GM19239 (cell line): ENCODE results near the gene ADORA3.

ENCODE experiments used
- DNase-seq: peaks from one replicate; pipeline ENCODE4 v3.0.0; 2011; ENCODE audit warnings: low spot score; ENCODE audit not compliant: insufficient read length
- FAIRE-seq: peaks from 2 replicates; lab custom pipeline; 2011; peaks lifted over from hg19 to GRCh38; lab: Jason Lieb, UNC

ADORA3 gene

DNA sequence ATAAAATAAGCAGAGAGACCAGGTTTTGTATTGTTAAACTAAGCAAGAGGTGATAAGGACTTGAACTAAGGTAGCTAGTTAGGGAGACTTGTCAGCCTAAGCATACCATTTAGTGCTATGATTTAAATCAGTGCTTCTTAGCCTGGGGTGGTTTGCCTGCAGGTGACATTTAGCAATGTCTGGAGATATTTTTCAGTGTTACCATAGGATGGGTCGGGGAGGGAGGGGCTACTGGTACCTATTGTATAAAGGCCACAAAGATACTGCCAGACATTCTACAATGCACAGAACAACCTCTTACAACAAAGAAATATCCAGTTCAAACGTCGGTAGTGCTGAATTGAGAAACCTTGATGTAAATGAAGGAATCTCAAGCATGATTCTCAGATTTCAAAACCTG is 50.9 kb downstream of the ADORA3 start:
- no peak for DNase-seq
- FAIRE-seq = no peak

DNA sequence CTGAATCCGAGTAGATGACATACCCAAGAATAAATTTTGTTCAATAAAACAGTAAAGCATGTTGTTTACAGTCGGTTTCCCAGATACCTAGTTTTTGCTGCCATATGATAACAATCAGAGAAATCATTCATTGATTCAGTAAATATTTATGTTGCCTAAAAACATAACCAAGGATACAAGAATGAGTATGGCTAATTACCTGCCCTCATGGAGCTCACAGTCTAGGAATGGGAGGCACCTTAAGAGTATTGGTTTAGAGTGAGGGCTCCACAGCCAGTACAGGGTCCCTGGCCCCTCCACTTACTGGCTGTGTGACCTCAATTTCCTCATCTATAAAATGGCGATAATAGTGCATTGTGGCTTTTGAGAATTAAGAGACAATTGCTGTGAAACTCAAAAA is 53.2 kb downstream of the ADORA3 start:
- no peak for DNase-seq
- FAIRE-seq = no peak

DNA sequence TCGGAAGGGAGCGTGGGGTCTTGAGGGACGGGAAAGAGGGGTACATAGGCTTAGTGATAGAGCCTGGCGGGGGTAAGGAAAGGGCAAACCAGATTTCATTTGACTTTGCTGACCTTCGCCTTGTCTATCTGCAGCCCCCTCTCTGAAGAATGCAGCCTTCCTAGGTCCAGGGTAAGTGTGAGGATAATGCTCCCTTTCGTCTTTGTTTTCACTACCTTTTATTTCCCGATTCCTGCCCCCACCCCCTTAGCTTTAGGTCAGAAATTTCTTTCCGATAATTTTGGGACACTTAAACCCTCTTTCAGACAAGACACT is 53.8 kb downstream of the ADORA3 start:
- DNase-seq = no peak
- no peak for FAIRE-seq
